ENCODE results near the gene DOCK6. TPM values are rescaled to one million over a fixed set of nuclear protein-coding genes. Genes with fewer than 3 reads are reported as not detected.

Gene DOCK6, protein sequence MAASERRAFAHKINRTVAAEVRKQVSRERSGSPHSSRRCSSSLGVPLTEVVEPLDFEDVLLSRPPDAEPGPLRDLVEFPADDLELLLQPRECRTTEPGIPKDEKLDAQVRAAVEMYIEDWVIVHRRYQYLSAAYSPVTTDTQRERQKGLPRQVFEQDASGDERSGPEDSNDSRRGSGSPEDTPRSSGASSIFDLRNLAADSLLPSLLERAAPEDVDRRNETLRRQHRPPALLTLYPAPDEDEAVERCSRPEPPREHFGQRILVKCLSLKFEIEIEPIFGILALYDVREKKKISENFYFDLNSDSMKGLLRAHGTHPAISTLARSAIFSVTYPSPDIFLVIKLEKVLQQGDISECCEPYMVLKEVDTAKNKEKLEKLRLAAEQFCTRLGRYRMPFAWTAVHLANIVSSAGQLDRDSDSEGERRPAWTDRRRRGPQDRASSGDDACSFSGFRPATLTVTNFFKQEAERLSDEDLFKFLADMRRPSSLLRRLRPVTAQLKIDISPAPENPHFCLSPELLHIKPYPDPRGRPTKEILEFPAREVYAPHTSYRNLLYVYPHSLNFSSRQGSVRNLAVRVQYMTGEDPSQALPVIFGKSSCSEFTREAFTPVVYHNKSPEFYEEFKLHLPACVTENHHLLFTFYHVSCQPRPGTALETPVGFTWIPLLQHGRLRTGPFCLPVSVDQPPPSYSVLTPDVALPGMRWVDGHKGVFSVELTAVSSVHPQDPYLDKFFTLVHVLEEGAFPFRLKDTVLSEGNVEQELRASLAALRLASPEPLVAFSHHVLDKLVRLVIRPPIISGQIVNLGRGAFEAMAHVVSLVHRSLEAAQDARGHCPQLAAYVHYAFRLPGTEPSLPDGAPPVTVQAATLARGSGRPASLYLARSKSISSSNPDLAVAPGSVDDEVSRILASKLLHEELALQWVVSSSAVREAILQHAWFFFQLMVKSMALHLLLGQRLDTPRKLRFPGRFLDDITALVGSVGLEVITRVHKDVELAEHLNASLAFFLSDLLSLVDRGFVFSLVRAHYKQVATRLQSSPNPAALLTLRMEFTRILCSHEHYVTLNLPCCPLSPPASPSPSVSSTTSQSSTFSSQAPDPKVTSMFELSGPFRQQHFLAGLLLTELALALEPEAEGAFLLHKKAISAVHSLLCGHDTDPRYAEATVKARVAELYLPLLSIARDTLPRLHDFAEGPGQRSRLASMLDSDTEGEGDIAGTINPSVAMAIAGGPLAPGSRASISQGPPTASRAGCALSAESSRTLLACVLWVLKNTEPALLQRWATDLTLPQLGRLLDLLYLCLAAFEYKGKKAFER (N-terminal part only)
- total RNA-seq: 10.5 and 21.4 TPM in 2 replicates

DNA sequence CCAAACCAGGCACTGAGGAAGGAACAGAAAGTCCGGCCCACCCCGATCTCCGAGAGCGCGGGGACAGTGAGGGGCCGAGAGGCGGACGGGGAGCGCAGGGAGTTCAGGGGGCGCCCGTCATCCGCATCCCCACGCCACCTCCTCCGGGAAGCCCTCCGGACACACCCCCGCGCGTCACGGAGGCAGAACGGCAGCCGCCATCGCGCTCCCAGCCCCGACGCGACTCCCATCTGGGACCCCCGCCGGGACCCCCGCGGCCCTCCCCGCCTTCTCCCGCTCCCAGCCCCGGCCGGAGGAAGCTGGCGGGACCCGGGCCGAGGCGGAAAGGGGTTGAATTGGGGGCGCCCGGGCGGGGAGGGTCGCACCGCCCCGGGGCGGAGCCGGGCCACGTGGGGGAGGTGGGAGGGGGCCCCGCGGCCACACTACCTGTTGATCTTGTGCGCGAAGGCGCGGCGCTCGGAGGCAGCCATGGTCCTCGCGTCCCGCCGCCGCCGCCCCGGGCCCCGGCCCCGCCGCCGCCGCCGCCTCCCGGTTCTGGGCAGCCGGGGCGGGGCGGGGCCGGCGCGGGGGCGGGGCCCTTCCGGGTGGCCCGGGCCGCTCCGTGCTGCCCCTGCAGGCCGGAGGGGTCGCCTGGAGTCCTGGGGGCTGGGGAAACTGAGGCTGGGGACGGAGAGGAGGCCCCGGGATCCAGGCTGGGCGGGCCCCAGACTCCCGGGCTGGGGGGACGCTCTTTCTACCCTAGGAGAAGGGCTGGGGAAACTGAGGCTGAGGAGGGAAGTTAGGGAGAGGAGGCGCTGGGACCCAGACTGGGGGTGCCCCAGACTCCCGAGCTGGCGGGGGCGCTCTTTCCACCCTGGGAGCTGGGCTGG is at the start of gene DOCK6:
TSS of gene DOCK6 (minus strand) at position 554 of the 869 bp plus-strand sequence. CDS start at position 470, 84 bp downstream.
- DNase-seq (ENCODE audit: low read depth) (no peak), FAIRE-seq (no peak)
- peak within 1 kb of the TSS; percentile 72 for H3K4me3 ChIP-seq (ENCODE audit: low read depth, low read length)
- TF ChIP-seq, protein P1, sequence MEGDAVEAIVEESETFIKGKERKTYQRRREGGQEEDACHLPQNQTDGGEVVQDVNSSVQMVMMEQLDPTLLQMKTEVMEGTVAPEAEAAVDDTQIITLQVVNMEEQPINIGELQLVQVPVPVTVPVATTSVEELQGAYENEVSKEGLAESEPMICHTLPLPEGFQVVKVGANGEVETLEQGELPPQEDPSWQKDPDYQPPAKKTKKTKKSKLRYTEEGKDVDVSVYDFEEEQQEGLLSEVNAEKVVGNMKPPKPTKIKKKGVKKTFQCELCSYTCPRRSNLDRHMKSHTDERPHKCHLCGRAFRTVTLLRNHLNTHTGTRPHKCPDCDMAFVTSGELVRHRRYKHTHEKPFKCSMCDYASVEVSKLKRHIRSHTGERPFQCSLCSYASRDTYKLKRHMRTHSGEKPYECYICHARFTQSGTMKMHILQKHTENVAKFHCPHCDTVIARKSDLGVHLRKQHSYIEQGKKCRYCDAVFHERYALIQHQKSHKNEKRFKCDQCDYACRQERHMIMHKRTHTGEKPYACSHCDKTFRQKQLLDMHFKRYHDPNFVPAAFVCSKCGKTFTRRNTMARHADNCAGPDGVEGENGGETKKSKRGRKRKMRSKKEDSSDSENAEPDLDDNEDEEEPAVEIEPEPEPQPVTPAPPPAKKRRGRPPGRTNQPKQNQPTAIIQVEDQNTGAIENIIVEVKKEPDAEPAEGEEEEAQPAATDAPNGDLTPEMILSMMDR (IDR thresholded peaks at IDR 0.05; ENCODE audit: insufficient read depth, low read length, severe bottlenecking): peak; percentile 44
- no peaks in the 10 kb centered on the region for H3K27me3 ChIP-seq (ENCODE audit: control insufficient read depth, insufficient read depth, low read length)
- H3K36me3 ChIP-seq (ENCODE audit: control insufficient read depth, insufficient read depth, low read length): no peaks in the 10 kb centered on the region

DNA sequence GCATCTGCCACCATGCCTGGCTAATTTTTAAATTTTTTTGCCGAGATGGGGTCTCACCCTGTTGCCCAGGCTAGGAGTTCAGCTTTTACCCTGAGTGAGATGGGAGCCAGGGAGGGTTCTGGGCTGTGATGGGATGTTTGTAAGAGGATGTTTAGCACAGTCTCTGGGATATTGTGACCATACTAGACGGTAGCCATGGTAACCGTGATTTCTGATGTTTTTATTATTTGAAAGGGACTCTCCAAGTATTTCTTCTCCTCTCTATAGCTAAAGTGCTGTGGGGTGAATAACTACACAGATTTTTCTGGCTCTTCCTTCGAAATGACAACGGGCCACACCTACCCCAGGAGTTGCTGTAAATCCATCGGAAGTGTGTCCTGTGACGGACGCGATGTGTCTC is 44.0 kb upstream of the DOCK6 start:
- Histone ChIP-seq H3K27me3 (ENCODE audit: control insufficient read depth, insufficient read depth, low read length) (no peaks in the 10 kb centered on the region), H3K4me3 (ENCODE audit: low read depth, low read length) (no peak overlapping the region), H3K36me3 (ENCODE audit: control insufficient read depth, insufficient read depth, low read length) (no peaks in the 10 kb centered on the region)
- FAIRE-seq (no peak), DNase-seq (ENCODE audit: low read depth) (no peak)
- TF ChIP-seq, protein P1 (IDR thresholded peaks at IDR 0.05; ENCODE audit: insufficient read depth, low read length, severe bottlenecking): no peak

DNA sequence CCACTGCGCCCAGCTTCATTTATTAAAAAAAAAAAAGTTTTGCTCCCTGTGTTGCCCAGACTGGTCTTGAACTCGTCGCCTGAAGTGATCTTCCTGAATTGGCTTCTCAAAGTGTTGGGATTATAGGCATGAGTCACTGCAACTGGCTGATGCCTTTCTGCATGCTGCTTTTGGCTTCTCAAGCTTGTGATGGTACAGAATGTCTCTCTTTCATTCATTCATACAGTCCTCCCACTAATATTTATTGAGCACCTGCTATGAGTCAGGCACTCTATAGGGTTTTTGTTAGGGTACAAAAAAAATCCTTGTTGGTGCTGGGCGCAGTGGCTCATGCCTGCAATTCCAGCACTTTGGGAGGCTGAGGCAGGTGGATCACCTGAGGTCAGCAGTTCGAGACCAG is 42.6 kb upstream of the DOCK6 start:
- TF ChIP-seq, protein P1 (IDR thresholded peaks at IDR 0.05; ENCODE audit: insufficient read depth, low read length, severe bottlenecking): no peak
- H3K4me3 ChIP-seq (ENCODE audit: low read depth, low read length): no peak overlapping the region
- FAIRE-seq (no peak), DNase-seq (ENCODE audit: low read depth) (no peak)
- H3K27me3 ChIP-seq (ENCODE audit: control insufficient read depth, insufficient read depth, low read length): no peaks in the 10 kb centered on the region
- H3K36me3 ChIP-seq (ENCODE audit: control insufficient read depth, insufficient read depth, low read length): no peaks in the 10 kb centered on the region

DNA sequence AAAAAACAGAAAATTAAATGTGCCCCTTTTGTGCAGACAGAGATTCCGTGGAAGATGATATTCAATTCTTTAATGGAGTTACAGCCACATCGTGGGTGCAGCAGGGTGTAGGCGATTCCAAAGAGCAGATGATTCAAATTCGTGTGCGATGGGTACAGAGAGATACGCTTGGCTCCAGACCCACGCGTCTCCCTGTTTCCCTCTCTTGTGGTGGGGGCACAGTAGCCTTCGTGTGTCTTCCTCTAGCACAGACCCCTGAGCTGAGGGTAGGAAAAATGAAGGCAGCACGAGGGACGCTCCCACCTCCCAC is 38.4 kb upstream of the DOCK6 start:
- DNase-seq (ENCODE audit: low read depth) (no peak), FAIRE-seq (no peak)
- TF ChIP-seq, protein P1 (IDR thresholded peaks at IDR 0.05; ENCODE audit: insufficient read depth, low read length, severe bottlenecking): no peak
- H3K36me3 ChIP-seq (ENCODE audit: control insufficient read depth, insufficient read depth, low read length): no peaks in the 10 kb centered on the region
- H3K4me3 ChIP-seq (ENCODE audit: low read depth, low read length): no peak overlapping the region
- no peaks in the 10 kb centered on the region for H3K27me3 ChIP-seq (ENCODE audit: control insufficient read depth, insufficient read depth, low read length)

Measured in bronchial epithelial cell (primary cell).